ENCODE results near the gene PEX11B.

Gene PEX11B

GRCh38 chr1:145949219-145949618 lies 30.7 kb upstream of the PEX11B start:
- Histone ChIP-seq H3K27ac (ENCODE audit: extremely low read depth, low read depth, low read length) (no peak overlapping the region), H3K4me1 (ENCODE audit: control insufficient read depth, insufficient read depth, low read length) (no peaks in the 10 kb centered on the region), H3K4me3 (ENCODE audit: low read depth, low read length) (no peak overlapping the region), H3K9me3 (ENCODE audit: control insufficient read depth, insufficient read depth, low read depth, low read length) (no peaks in the 10 kb centered on the region), H3K36me3 (ENCODE audit: control insufficient read depth in 2 of 2, insufficient read depth in 1 of 2, low read length in 2 of 2) (peaks cover 0 to 22% of the 10 kb centered on the region in 2 experiments; a peak in 2 of 3 replicates)
- CTCF ChIA-PET = interaction anchor here (1.0 kb wide), 1 partner anchor 57 kb away, joined by 5 read pairs; no protein-coding TSS in a partner anchor
- POLR2A ChIA-PET = interaction anchor here (1.3 kb wide), 1 partner anchor 15 kb away, joined by 3 read pairs; the partner anchor contains the start of genes ANKRD34A and POLR3GL
- no peak for TF ChIP-seq KLF10 (tag by site-specific recombination; IDR thresholded peaks at IDR 0.05)
- no peak for TF ChIP-seq YY1 (tag by site-specific recombination; IDR thresholded peaks at IDR 0.05)
- no peak for TF ChIP-seq ZNF660 (tag by site-specific recombination; IDR thresholded peaks at IDR 0.05)
- no peak for TF ChIP-seq ZFP3 (tag by site-specific recombination; IDR thresholded peaks at IDR 0.05; ENCODE audit: low read depth)
- TF ChIP-seq, protein P1, sequence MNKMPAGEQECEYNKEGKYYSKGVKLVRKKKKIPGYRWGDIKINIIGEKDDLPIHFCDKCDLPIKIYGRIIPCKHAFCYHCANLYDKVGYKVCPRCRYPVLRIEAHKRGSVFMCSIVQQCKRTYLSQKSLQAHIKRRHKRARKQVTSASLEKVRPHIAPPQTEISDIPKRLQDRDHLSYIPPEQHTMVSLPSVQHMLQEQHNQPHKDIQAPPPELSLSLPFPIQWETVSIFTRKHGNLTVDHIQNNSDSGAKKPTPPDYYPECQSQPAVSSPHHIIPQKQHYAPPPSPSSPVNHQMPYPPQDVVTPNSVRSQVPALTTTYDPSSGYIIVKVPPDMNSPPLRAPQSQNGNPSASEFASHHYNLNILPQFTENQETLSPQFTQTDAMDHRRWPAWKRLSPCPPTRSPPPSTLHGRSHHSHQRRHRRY (tag by site-specific recombination; IDR thresholded peaks at IDR 0.05) = no peak
- TF ChIP-seq, protein P2, sequence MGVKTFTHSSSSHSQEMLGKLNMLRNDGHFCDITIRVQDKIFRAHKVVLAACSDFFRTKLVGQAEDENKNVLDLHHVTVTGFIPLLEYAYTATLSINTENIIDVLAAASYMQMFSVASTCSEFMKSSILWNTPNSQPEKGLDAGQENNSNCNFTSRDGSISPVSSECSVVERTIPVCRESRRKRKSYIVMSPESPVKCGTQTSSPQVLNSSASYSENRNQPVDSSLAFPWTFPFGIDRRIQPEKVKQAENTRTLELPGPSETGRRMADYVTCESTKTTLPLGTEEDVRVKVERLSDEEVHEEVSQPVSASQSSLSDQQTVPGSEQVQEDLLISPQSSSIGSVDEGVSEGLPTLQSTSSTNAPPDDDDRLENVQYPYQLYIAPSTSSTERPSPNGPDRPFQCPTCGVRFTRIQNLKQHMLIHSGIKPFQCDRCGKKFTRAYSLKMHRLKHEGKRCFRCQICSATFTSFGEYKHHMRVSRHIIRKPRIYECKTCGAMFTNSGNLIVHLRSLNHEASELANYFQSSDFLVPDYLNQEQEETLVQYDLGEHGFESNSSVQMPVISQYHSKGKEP (tag by site-specific recombination; IDR thresholded peaks at IDR 0.05) = no peak
- no peak for TF ChIP-seq ZBTB26 (tag by site-specific recombination; optimal IDR thresholded peaks at IDR 0.05)
- TF ChIP-seq KLF9 (tag by site-specific recombination; IDR thresholded peaks at IDR 0.05; ENCODE audit: low read depth) = no peak
- TF ChIP-seq ZNF513 (tag by site-specific recombination; IDR thresholded peaks at IDR 0.05) = no peak
- TF ChIP-seq ZNF707 (tag by site-specific recombination; IDR thresholded peaks at IDR 0.05) = no peak
- no peak for TF ChIP-seq ZSCAN23 (tag by site-specific recombination; IDR thresholded peaks at IDR 0.05)
- no peak for TF ChIP-seq ZNF146 (tag by site-specific recombination; IDR thresholded peaks at IDR 0.05)
- TF ChIP-seq ZNF501 (tag by site-specific recombination; IDR thresholded peaks at IDR 0.05) = no peak
- TF ChIP-seq ZXDB (tag by site-specific recombination; IDR thresholded peaks at IDR 0.05) = no peak
- no peak for TF ChIP-seq ZNF530 (tag by site-specific recombination; IDR thresholded peaks at IDR 0.05; ENCODE audit: low read depth)
- no peak for TF ChIP-seq ZNF274 (IDR thresholded peaks at IDR 0.05; ENCODE audit: low read length)
- no peak for TF ChIP-seq ZNF274 (tag by site-specific recombination; IDR thresholded peaks at IDR 0.05; ENCODE audit: borderline replicate concordance)
- TF ChIP-seq, protein P3, sequence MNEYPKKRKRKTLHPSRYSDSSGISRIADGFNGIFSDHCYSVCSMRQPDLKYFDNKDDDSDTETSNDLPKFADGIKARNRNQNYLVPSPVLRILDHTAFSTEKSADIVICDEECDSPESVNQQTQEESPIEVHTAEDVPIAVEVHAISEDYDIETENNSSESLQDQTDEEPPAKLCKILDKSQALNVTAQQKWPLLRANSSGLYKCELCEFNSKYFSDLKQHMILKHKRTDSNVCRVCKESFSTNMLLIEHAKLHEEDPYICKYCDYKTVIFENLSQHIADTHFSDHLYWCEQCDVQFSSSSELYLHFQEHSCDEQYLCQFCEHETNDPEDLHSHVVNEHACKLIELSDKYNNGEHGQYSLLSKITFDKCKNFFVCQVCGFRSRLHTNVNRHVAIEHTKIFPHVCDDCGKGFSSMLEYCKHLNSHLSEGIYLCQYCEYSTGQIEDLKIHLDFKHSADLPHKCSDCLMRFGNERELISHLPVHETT (tag by site-specific recombination; IDR thresholded peaks at IDR 0.05) = no peak
- TF ChIP-seq SP3 (tag by site-specific recombination; IDR thresholded peaks at IDR 0.05) = no peak

GRCh38 chr1:145947551-145947950 lies 29.0 kb upstream of the PEX11B start:
- Histone ChIP-seq H3K36me3 (ENCODE audit: control insufficient read depth in 2 of 2, insufficient read depth in 1 of 2, low read length in 2 of 2) (peaks cover 0 to 22% of the 10 kb centered on the region in 2 experiments; a peak in 2 of 3 replicates), H3K4me3 (ENCODE audit: low read depth, low read length) (no peak overlapping the region), H3K9me3 (ENCODE audit: control insufficient read depth, insufficient read depth, low read depth, low read length) (no peaks in the 10 kb centered on the region), H3K27ac (ENCODE audit: extremely low read depth, low read depth, low read length) (no peak overlapping the region), H3K4me1 (ENCODE audit: control insufficient read depth, insufficient read depth, low read length) (no peaks in the 10 kb centered on the region)
- ChIA-PET CTCF (interaction anchor here (1.5 kb wide), 1 partner anchor 31 kb away, joined by 3 read pairs; no protein-coding TSS in a partner anchor), POLR2A (interaction anchor here (0.6 to 1.2 kb wide), 2 partner anchors 11 to 91 kb away, joined by 3 read pairs; partner anchors contain the start of gene LIX1L)
- TF ChIP-seq ZNF785 (tag by site-specific recombination; IDR thresholded peaks at IDR 0.05) (no peak), ZNF274 (IDR thresholded peaks at IDR 0.05; ENCODE audit: low read length) (no peak), ZNF274 (tag by site-specific recombination; IDR thresholded peaks at IDR 0.05; ENCODE audit: borderline replicate concordance) (no peak), ZNF214 (tag by site-specific recombination; IDR thresholded peaks at IDR 0.05; ENCODE audit: borderline replicate concordance) (no peak), ZNF843 (tag by site-specific recombination; IDR thresholded peaks at IDR 0.05) (no peak), OVOL3 (tag by site-specific recombination; IDR thresholded peaks at IDR 0.05) (no peak), PRDM1 (tag by site-specific recombination; IDR thresholded peaks at IDR 0.05) (no peak), ZBTB48 (tag by site-specific recombination; IDR thresholded peaks at IDR 0.05) (no peak)

Data from HEK293 (cell line).